GM12873 (cell line): Measurements from ENCODE around the gene TKTL1.

ENCODE experiments used
- TF ChIP-seq, protein P1 (sequence below): IDR thresholded peaks from 2 replicates; pipeline ENCODE4 v1.5.1; 2012; ENCODE audit warnings: low read depth, mild to moderate bottlenecking, moderate library complexity, low read length, control low read depth; ENCODE audit not compliant: insufficient read depth; ENCODE audit errors: missing control alignments

The TKTL1 gene

GRCh38 chrX:154355776-154356140, 60.2 kb downstream of the TKTL1 start:
- TF ChIP-seq, protein P1, sequence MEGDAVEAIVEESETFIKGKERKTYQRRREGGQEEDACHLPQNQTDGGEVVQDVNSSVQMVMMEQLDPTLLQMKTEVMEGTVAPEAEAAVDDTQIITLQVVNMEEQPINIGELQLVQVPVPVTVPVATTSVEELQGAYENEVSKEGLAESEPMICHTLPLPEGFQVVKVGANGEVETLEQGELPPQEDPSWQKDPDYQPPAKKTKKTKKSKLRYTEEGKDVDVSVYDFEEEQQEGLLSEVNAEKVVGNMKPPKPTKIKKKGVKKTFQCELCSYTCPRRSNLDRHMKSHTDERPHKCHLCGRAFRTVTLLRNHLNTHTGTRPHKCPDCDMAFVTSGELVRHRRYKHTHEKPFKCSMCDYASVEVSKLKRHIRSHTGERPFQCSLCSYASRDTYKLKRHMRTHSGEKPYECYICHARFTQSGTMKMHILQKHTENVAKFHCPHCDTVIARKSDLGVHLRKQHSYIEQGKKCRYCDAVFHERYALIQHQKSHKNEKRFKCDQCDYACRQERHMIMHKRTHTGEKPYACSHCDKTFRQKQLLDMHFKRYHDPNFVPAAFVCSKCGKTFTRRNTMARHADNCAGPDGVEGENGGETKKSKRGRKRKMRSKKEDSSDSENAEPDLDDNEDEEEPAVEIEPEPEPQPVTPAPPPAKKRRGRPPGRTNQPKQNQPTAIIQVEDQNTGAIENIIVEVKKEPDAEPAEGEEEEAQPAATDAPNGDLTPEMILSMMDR, result no peak

- TF ChIP-seq, protein P1, result no peak
Observed at GRCh38 chrX:154356596-154356995, 61.0 kb downstream of the TKTL1 start.

- TF ChIP-seq, protein P1, result no peak
Observed at GRCh38 chrX:154357205-154357604, 61.6 kb downstream of the TKTL1 start.

- TF ChIP-seq, protein P1, result no peak
Observed at GRCh38 chrX:154358011-154358410, 62.4 kb downstream of the TKTL1 start.

GRCh38 chrX:154358829-154359228, 63.2 kb downstream of the TKTL1 start:
- TF ChIP-seq, protein P1, result no peak

DNA sequence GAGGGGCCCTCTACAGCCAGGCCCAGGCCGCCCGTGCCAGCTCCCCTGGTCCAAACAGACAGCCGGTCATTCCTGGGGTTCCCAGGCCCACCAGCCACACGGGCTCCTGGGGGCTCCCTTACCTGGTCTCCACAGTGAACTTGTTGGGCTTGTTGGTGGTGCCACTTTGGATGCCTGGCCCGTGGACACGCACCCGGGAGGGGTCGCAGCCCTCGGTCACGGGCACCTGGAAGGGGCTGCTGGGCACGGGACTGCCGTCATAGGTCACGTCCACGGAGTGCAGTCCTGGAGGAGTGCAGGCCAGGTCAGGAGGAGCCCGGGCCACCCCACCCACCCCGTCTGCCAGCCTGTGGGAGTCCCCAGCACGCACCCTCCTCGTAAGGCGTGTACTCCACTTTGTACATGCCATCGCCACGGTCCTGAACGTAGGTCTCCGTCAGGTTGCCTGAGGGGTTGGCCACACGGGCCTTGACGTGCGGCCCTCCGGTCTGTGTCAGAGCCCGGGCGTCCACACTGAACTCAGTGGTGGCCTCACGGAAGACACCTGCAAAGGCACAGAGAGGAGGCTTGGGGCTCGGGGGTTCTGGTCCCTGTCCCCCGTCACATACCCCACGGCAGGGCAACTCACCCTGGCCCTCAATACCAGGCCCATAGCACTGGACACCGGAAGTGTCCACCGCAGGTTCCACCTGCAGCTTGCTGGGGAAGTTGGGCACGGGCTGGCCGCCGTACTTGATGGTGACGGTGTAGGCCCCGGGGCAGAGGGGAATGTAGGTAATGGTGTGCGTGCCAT, 64.0 kb downstream of the TKTL1 start:
- TF ChIP-seq, protein P1, result no peak

GRCh38 chrX:154360155-154360713, 64.6 kb downstream of the TKTL1 start:
- TF ChIP-seq, protein P1, result no peak
